ENCODE data around the gene PLXNA2.

The PLXNA2 gene

GRCh38 chr1:207984831-207985572, 259.2 kb downstream of the PLXNA2 start:
- no peak overlapping the region for H3K4me3 ChIP-seq (ENCODE audit: low read depth, low read length)

- H3K4me3 ChIP-seq (ENCODE audit: low read depth, low read length), result no peak overlapping the region
These were observed 261.0 kb downstream of the PLXNA2 start for GRCh38 chr1:207983044-207983635.

GRCh38 chr1:207981976-207982375, 262.2 kb downstream of the PLXNA2 start:
- H3K4me3 ChIP-seq (ENCODE audit: low read depth, low read length), result no peak overlapping the region

GRCh38 chr1:207978441-207978840, 265.7 kb downstream of the PLXNA2 start:
- no peak overlapping the region for H3K4me3 ChIP-seq (ENCODE audit: low read depth, low read length)

- no peak overlapping the region for H3K4me3 ChIP-seq (ENCODE audit: low read depth, low read length)
These were observed 266.3 kb downstream of the PLXNA2 start for GRCh38 chr1:207977876-207978275.

GRCh38 chr1:207973898-207974568, 270.2 kb downstream of the PLXNA2 start:
- no peak overlapping the region for H3K4me3 ChIP-seq (ENCODE audit: low read depth, low read length)

GRCh38 chr1:207972337-207972736, 271.8 kb downstream of the PLXNA2 start:
- H3K4me3 ChIP-seq (ENCODE audit: low read depth, low read length), result no peak overlapping the region

Data from iPS-11a (cell line).